ENCODE results near the gene LRRC8C.

LRRC8C gene

DNA sequence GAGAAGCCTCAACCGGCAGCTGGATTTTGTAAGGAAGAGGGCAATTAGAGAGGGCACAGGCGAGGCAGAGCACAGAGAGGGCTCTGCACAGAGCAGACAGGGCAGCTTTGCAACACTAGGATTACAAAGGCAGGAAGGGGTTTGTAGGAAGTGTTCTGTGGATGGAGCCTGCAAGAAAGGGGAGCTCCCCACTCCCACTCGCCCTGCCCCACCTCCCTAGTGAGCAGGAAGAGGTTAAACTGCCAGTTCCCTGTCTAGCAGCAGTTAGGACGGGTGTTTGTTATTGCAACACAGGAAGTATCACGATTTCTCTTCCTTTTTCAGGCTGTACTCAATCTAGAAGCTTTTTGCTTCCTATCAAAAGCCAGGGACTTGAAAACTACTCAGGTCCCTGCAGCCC lies 124.6 kb downstream of the LRRC8C start:
- DNase-seq (ENCODE audit: low read depth): no peak
- no peak overlapping the region for H3K4me3 ChIP-seq (ENCODE audit: low read length)
- TF ChIP-seq, protein P1, sequence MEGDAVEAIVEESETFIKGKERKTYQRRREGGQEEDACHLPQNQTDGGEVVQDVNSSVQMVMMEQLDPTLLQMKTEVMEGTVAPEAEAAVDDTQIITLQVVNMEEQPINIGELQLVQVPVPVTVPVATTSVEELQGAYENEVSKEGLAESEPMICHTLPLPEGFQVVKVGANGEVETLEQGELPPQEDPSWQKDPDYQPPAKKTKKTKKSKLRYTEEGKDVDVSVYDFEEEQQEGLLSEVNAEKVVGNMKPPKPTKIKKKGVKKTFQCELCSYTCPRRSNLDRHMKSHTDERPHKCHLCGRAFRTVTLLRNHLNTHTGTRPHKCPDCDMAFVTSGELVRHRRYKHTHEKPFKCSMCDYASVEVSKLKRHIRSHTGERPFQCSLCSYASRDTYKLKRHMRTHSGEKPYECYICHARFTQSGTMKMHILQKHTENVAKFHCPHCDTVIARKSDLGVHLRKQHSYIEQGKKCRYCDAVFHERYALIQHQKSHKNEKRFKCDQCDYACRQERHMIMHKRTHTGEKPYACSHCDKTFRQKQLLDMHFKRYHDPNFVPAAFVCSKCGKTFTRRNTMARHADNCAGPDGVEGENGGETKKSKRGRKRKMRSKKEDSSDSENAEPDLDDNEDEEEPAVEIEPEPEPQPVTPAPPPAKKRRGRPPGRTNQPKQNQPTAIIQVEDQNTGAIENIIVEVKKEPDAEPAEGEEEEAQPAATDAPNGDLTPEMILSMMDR (conservative IDR thresholded peaks at IDR 0.05; ENCODE audit: low read length): no peak

DNA sequence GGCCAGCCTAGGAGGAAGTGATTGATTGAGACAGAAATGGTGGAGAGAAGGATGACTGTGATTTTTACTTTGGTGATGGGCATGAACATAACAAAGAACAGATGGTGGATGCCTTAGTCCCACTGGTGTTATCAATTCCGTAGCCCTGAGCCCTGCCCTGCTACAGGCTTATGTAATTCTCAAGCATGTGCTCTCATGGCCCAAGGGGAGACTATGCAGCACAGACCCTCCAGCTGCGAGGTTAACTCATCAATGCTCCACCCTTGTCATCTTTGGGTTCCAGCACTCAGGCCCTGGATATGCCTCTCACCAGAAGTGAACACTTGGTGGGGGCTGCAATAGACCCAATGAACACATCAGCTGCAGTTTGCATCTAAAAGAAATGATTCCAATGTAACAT lies 125.2 kb downstream of the LRRC8C start:
- no peak for DNase-seq (ENCODE audit: low read depth)
- TF ChIP-seq, protein P1 (conservative IDR thresholded peaks at IDR 0.05; ENCODE audit: low read length): no peak
- no peak overlapping the region for H3K4me3 ChIP-seq (ENCODE audit: low read length)

DNA sequence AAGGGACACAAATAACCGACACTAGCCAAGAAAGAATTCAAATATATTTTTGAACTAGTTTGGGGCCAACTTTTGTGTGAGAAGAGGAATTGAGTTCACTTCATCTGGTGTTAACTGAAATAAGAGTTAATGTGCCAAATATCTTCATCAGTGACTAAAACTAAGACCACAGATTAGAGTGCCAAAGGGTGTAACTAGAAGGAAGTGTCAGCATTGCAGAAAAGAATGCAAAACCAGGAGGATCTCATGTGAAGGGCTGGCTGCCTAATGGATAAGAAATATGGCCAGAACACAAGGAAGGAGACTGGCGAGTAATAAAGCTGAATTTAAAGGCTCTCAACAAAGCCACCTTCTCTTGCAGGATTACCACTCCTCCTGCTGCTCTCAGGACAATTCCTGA lies 126.1 kb downstream of the LRRC8C start:
- H3K4me3 ChIP-seq (ENCODE audit: low read length): no peak overlapping the region
- DNase-seq (ENCODE audit: low read depth): peak; percentile 67
- TF ChIP-seq, protein P1 (conservative IDR thresholded peaks at IDR 0.05; ENCODE audit: low read length): no peak

DNA sequence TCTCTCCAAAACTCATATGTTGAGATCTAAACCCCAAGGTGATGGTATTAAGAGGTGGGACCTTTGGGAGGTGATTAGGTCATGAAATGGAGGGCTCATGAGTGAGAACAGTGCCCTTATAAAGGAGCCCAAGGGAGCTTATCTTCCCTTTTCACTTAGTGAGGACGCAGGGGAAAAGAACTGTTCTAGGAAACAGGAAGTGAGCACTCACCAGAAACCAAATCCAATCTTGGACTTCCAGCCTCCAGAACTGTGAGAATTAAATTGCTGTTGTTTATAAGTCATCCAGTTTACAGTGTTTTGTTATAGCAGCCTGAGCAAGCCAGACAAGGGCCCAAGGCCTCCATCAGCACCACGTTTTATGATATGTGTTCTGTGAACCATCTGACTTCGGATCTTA lies 127.6 kb downstream of the LRRC8C start:
- no peak overlapping the region for H3K4me3 ChIP-seq (ENCODE audit: low read length)
- DNase-seq (ENCODE audit: low read depth): no peak
- TF ChIP-seq, protein P1 (conservative IDR thresholded peaks at IDR 0.05; ENCODE audit: low read length): no peak

DNA sequence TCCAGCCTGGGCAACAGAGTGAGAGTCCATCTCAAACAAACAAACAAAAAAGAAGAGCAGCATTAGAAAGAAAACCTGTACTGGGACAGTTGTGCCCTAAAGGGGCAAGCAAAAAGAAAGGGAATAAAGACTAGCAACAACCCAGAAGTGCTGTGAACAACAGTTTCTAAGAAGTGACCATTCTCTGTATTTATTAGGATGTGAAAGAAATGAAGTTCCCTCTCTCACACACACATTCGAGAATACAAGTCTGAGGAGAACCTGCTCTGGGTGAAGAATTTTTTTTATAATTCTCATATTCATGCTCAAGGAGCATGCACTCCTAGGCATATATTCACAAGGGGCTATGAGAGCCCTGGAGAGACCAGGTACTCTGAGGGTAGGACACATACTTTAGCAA lies 128.4 kb downstream of the LRRC8C start:
- TF ChIP-seq, protein P1 (conservative IDR thresholded peaks at IDR 0.05; ENCODE audit: low read length): no peak
- no peak for DNase-seq (ENCODE audit: low read depth)

DNA sequence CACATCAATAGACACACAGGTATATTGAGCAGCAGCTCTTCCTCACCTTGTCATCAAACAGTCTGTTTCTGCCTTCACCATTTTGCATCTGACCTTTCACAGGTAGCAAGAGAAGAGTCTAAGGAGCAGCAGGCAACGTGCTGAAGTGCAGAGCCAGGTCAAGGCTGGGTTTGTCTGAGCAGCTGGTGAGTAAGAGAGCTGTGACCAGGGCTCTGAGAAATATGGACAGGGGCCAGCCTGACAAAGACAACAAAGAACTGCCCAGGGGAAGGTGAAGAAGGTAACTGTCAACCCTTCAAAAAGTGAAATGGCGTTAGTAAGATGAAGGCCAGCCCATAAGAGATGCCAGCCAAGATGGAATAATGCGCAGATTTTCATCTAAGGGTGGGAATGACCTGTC lies 129.0 kb downstream of the LRRC8C start:
- TF ChIP-seq, protein P1 (conservative IDR thresholded peaks at IDR 0.05; ENCODE audit: low read length): no peak
- no peak for DNase-seq (ENCODE audit: low read depth)
- no peak overlapping the region for H3K4me3 ChIP-seq (ENCODE audit: low read length)

More for the DNA sequence above, 128.4 kb downstream of the LRRC8C start:
- H3K4me3 ChIP-seq (ENCODE audit: low read length): no peak overlapping the region

DNA sequence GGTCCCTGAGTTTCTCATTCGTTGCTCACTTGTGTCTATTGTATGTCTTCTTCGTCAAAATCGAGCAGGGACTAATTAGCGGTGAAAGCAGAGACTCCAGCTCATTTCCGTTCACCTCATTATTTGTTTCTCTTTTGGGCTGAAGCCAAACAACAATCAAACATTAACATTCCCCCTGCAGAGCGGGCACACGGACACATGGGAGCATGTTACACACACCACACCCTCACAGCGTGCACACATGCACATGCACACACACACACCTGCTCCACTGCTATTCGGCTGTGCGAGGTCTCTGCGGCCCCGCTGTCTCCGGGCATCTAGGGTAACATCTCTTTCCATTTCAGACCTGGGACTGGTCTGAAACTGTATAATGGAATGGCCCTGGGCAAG lies 129.5 kb downstream of the LRRC8C start:
- H3K4me3 ChIP-seq (ENCODE audit: low read length): peak overlapping the region; percentile 70
- DNase-seq (ENCODE audit: low read depth): no peak
- TF ChIP-seq, protein P1 (conservative IDR thresholded peaks at IDR 0.05; ENCODE audit: low read length): no peak
